ENCODE measurements around the gene MB21D2. TPM values are rescaled to one million over a fixed set of nuclear protein-coding genes. Genes with fewer than 3 reads are reported as not detected.
A peak's percentile ranks its signal among the peaks of the same experiment; 100 is the strongest.

Gene MB21D2
- total RNA-seq, 2 donors from 2014 or later = 2.8 to 5.2 TPM

- intact Hi-C loops (cut with DNase I, micrococcal nuclease) = no loop called here
- DNase-seq (no peak), ATAC-seq (no peak)
Observed at GRCh38 chr3:192928720-192929119, 11.1 kb upstream of the MB21D2 start.

GRCh38 chr3:192928016-192928415 lies 10.4 kb upstream of the MB21D2 start:
- DNase-seq (no peak), ATAC-seq (no peak)
- intact Hi-C loops (cut with DNase I, micrococcal nuclease) = no loop called here

GRCh38 chr3:192927016-192927415 lies 9.4 kb upstream of the MB21D2 start:
- DNase-seq (no peak), ATAC-seq (no peak)
- intact Hi-C loops (cut with DNase I, micrococcal nuclease) = no loop called here

- DNase-seq (no peak), ATAC-seq (peak; percentile 68)
- intact Hi-C loops (cut with DNase I, micrococcal nuclease) = no loop called here
Observed at GRCh38 chr3:192923731-192924130, 6.1 kb upstream of the MB21D2 start.

- ATAC-seq = no peak
- no peak for DNase-seq
- intact Hi-C loops (cut with DNase I, micrococcal nuclease) = no loop called here
Observed at GRCh38 chr3:192921793-192922192, 4.1 kb upstream of the MB21D2 start.

- ATAC-seq = no peak
- intact Hi-C loops (cut with DNase I, micrococcal nuclease) = no loop called here
- DNase-seq = no peak
Observed at GRCh38 chr3:192920411-192920810, 2.8 kb upstream of the MB21D2 start.

- no peak for ATAC-seq
- no peak for DNase-seq
- intact Hi-C loops (cut with DNase I, micrococcal nuclease) = loop anchor here in 1 of 2 donors (5.0 kb wide), 1 partner anchor 103 kb away; no protein-coding TSS in a partner anchor
Observed at GRCh38 chr3:192919901-192920300, 2.2 kb upstream of the MB21D2 start.

GRCh38 chr3:192918275-192918588 lies 576 bp upstream of the MB21D2 start:
- intact Hi-C loops (cut with DNase I, micrococcal nuclease) = loop anchor here in 1 of 2 donors (5.0 kb wide), 1 partner anchor 101 kb away; no protein-coding TSS in a partner anchor
- DNase-seq (no peak), ATAC-seq (no peak)

GRCh38 chr3:192917028-192917403 lies 640 bp downstream of the MB21D2 start:
- DNase-seq (peak; percentile 60 to 74), ATAC-seq (peak; percentile 59)
- intact Hi-C loops (cut with DNase I, micrococcal nuclease) = loop anchor here in 1 of 2 donors (5.0 kb wide), 1 partner anchor 100 kb away; no protein-coding TSS in a partner anchor

GRCh38 chr3:192916371-192917027 lies 1.2 kb downstream of the MB21D2 start:
- DNase-seq (peak; percentile 34 to 53), ATAC-seq (peak; percentile 54)
- intact Hi-C loops (cut with DNase I, micrococcal nuclease) = loop anchor here in 1 of 2 donors (5.0 kb wide), 1 partner anchor 99 kb away; no protein-coding TSS in a partner anchor

- intact Hi-C loops (cut with DNase I, micrococcal nuclease) = loop anchor here in 1 of 2 donors (5.0 kb wide), 1 partner anchor 98 kb away; no protein-coding TSS in a partner anchor
- DNase-seq (no peak), ATAC-seq (no peak)
Observed at GRCh38 chr3:192915722-192916121, 1.9 kb downstream of the MB21D2 start.

- ATAC-seq (no peak), DNase-seq (no peak)
- intact Hi-C loops (cut with DNase I, micrococcal nuclease) = loop anchor here in 1 of 2 donors (5.0 kb wide), 1 partner anchor 98 kb away; no protein-coding TSS in a partner anchor
Observed at GRCh38 chr3:192915304-192915703, 2.4 kb downstream of the MB21D2 start.

GRCh38 chr3:192914848-192915247 lies 2.8 kb downstream of the MB21D2 start:
- DNase-seq = no peak
- intact Hi-C loops (cut with DNase I, micrococcal nuclease) = loop anchor here in 1 of 2 donors (5.0 kb wide), 1 partner anchor 98 kb away; no protein-coding TSS in a partner anchor
- no peak for ATAC-seq

- ATAC-seq = no peak
- intact Hi-C loops (cut with DNase I, micrococcal nuclease) = no loop called here
Observed at GRCh38 chr3:192913540-192913939, 4.1 kb downstream of the MB21D2 start.

GRCh38 chr3:192911293-192911692 lies 6.4 kb downstream of the MB21D2 start:
- no peak for DNase-seq
- no peak for ATAC-seq
- intact Hi-C loops (cut with DNase I, micrococcal nuclease) = no loop called here

More at GRCh38 chr3:192913540-192913939, 4.1 kb downstream of the MB21D2 start:
- no peak for DNase-seq

- DNase-seq = no peak
- intact Hi-C loops (cut with DNase I, micrococcal nuclease) = no loop called here
- ATAC-seq = no peak
Observed at GRCh38 chr3:192907784-192908183, 9.9 kb downstream of the MB21D2 start.

- no peak for DNase-seq
- intact Hi-C loops (cut with DNase I, micrococcal nuclease) = no loop called here
- ATAC-seq = no peak
Observed at GRCh38 chr3:192906940-192907339, 10.7 kb downstream of the MB21D2 start.

- ATAC-seq = no peak
- no peak for DNase-seq
- intact Hi-C loops (cut with DNase I, micrococcal nuclease) = no loop called here
Observed at GRCh38 chr3:192905980-192906678, 11.5 kb downstream of the MB21D2 start.

GRCh38 chr3:192904632-192905289 lies 12.9 kb downstream of the MB21D2 start:
- no peak for ATAC-seq
- intact Hi-C loops (cut with DNase I, micrococcal nuclease) = no loop called here
- DNase-seq = no peak

GRCh38 chr3:192902549-192902948 lies 15.1 kb downstream of the MB21D2 start:
- ATAC-seq (peak; percentile 47), DNase-seq (no peak)
- intact Hi-C loops (cut with DNase I, micrococcal nuclease) = no loop called here
